Endothelial cell of umbilical vein (primary cell): ENCODE results near the gene AK9.
A peak's percentile ranks its signal among the peaks of the same experiment; 100 is the strongest.

Experiments
- JUN ChIP-seq: IDR thresholded peaks from 2 replicates; pipeline ENCODE4 v1.6.1; 2011; ENCODE audit warnings: borderline replicate concordance, low read depth; ENCODE audit not compliant: insufficient read length, insufficient read depth
- MYC ChIP-seq: IDR thresholded peaks from one replicate; pipeline ENCODE4 v1.6.1; 2011; ENCODE audit warnings: mild to moderate bottlenecking, low read depth, low read length
- POLR2A ChIP-seq: IDR thresholded peaks from 2 replicates; pipeline ENCODE4 v1.6.1; 2012; ENCODE audit warnings: low read depth, mild to moderate bottlenecking, control low read depth, low read length
- POLR2AphosphoS5 ChIP-seq: IDR thresholded peaks from 2 replicates; pipeline ENCODE4 v1.6.1; 2012; ENCODE audit warnings: low read depth, mild to moderate bottlenecking, control low read depth, low read length, moderate library complexity; ENCODE audit not compliant: insufficient read depth
- TF ChIP-seq, protein P1 (sequence below), 2 donors: IDR thresholded peaks; 1 replicate in 1 of 2; 2 replicates in 1 of 2; pipeline ENCODE4 v1.5.1; 2011; ENCODE audit warnings: low read length in 2 of 2, mild to moderate bottlenecking in 2 of 2, moderate library complexity in 2 of 2, control low read depth in 1 of 2, inconsistent platforms in 1 of 2, low read depth in 1 of 2; ENCODE audit not compliant: insufficient read depth in 1 of 2; ENCODE audit errors: extremely low read depth in 1 of 2

DNA sequence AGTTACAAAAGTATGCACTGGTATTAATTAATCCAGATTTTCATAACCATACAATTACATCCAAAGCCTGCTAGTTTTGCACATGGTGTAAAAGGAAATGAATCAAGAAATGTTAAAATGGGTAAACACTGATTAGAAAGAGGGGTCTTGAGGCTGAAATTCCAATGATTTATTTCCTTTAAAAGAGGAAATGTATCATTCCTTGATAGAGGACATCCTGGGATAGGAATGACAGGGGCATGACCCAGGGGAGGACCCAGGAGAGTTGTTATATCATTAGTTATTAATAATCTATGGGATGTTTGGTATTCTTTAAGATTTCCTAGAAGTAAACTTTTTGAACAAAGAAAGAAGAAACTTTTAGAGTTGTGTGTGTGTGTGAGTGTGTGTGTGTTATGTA, 18.2 kb downstream of the AK9 start:
- TF ChIP-seq POLR2A (peak; percentile 64), MYC (no peak), POLR2AphosphoS5 (peak; percentile 83), JUN (peak; percentile 96)
- TF ChIP-seq, protein P1, sequence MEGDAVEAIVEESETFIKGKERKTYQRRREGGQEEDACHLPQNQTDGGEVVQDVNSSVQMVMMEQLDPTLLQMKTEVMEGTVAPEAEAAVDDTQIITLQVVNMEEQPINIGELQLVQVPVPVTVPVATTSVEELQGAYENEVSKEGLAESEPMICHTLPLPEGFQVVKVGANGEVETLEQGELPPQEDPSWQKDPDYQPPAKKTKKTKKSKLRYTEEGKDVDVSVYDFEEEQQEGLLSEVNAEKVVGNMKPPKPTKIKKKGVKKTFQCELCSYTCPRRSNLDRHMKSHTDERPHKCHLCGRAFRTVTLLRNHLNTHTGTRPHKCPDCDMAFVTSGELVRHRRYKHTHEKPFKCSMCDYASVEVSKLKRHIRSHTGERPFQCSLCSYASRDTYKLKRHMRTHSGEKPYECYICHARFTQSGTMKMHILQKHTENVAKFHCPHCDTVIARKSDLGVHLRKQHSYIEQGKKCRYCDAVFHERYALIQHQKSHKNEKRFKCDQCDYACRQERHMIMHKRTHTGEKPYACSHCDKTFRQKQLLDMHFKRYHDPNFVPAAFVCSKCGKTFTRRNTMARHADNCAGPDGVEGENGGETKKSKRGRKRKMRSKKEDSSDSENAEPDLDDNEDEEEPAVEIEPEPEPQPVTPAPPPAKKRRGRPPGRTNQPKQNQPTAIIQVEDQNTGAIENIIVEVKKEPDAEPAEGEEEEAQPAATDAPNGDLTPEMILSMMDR (IDR thresholded peaks at IDR 0.05; ENCODE audit: extremely low read depth in 1 of 2, insufficient read depth in 1 of 2, low read depth in 1 of 2, low read length in 2 of 2) = no peak
